ENCODE results near the gene STK32C. TPM values are rescaled to one million over a fixed set of nuclear protein-coding genes. Genes with fewer than 3 reads are reported as not detected.

The STK32C gene
- total and polyA plus RNA-seq, 10 donors = 9.6 to 27.8 (median 15.7) TPM

DNA sequence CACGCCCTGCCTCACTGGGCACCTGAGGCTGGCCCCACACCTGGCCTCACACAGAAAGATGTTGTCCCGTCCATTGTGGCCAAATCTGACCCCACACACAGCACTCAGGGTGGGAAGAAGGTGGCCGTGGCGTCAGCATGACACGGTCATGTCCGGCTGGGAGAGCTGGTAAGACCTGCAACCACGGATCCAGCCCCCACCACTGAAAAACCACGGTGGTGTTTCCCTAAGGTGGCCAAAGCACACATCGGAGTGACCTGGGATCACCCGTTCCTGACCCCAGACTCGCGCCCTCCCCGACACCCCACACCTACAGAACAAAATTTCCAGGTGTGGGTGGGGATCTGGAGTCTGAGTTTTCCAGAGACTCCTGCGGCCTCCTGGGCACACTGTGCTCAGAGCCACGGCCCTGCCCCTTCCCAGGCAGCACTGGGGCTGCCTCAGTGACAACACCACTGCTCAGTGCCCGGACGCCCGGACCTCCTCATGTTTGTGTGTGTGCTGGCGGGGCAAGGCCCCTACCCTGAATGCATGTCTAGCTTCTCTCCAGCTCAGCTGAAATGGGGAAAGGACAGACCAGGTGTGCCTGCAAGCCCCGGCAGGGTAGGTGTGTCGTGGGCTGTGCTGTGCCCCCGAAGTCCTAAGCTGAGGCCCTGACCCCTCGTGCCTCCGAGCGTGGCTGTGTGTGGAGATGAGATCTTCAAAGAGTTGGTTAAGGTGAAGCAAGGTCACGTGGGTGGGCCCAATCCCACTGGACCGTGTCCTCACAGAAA, 36.1 kb downstream of the STK32C start:
- no peaks in the 10 kb centered on the region for H3K36me3 ChIP-seq
- intact Hi-C loops (cut with DNase I; ENCODE audit: low total_unique reads) = no loop called here
- no peak for TF ChIP-seq POLR2A (IDR thresholded peaks at IDR 0.05)
- no peak for TF ChIP-seq POLR2AphosphoS5 (IDR thresholded peaks at IDR 0.05)
- TF ChIP-seq, protein P1, sequence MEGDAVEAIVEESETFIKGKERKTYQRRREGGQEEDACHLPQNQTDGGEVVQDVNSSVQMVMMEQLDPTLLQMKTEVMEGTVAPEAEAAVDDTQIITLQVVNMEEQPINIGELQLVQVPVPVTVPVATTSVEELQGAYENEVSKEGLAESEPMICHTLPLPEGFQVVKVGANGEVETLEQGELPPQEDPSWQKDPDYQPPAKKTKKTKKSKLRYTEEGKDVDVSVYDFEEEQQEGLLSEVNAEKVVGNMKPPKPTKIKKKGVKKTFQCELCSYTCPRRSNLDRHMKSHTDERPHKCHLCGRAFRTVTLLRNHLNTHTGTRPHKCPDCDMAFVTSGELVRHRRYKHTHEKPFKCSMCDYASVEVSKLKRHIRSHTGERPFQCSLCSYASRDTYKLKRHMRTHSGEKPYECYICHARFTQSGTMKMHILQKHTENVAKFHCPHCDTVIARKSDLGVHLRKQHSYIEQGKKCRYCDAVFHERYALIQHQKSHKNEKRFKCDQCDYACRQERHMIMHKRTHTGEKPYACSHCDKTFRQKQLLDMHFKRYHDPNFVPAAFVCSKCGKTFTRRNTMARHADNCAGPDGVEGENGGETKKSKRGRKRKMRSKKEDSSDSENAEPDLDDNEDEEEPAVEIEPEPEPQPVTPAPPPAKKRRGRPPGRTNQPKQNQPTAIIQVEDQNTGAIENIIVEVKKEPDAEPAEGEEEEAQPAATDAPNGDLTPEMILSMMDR (IDR thresholded peaks at IDR 0.05 in 8 of 11, conservative IDR thresholded peaks at IDR 0.05 in 3 of 11) = no peak
- no peak overlapping the region for H3K4me3 ChIP-seq
- H3K27me3 ChIP-seq (replicated peaks in 1 of 7) = no peaks in the 10 kb centered on the region
- no peak overlapping the region for H3K27ac ChIP-seq
- DNase-seq = peak; percentile 61
- 82 to 93% (median 88%) methylated on average over 19 to 27 of the region's 27 CpGs for WGBS, 5 donors
- peaks cover 0 to 7% (median 4%) of the 10 kb centered on the region in 6 donors for H3K4me1 ChIP-seq
- H3K9me3 ChIP-seq = no peaks in the 10 kb centered on the region

- H3K4me3 ChIP-seq = no peak overlapping the region
- intact Hi-C loops (cut with DNase I; ENCODE audit: low total_unique reads) = no loop called here
- H3K27ac ChIP-seq = no peak overlapping the region
- no peaks in the 10 kb centered on the region for H3K9me3 ChIP-seq
- WGBS, 5 donors = 83 to 90% (median 86%) methylated on average over 7 to 11 of the region's 11 CpGs
- DNase-seq = peak; percentile 41
- no peaks in the 10 kb centered on the region for H3K36me3 ChIP-seq
- TF ChIP-seq POLR2AphosphoS5 (IDR thresholded peaks at IDR 0.05) (no peak), POLR2A (IDR thresholded peaks at IDR 0.05) (no peak)
- TF ChIP-seq, protein P1 (IDR thresholded peaks at IDR 0.05 in 8 of 11, conservative IDR thresholded peaks at IDR 0.05 in 3 of 11) = no peak
- no peaks in the 10 kb centered on the region for H3K27me3 ChIP-seq (replicated peaks in 1 of 7)
- peaks cover 0 to 15% (median 10%) of the 10 kb centered on the region in 6 donors for H3K4me1 ChIP-seq
Measured at GRCh38 chr10:132270721-132271457, 36.9 kb downstream of the STK32C start.

- TF ChIP-seq POLR2AphosphoS5 (IDR thresholded peaks at IDR 0.05) = no peak
- TF ChIP-seq, protein P1 (IDR thresholded peaks at IDR 0.05 in 8 of 11, conservative IDR thresholded peaks at IDR 0.05 in 3 of 11) = no peak
- 86 to 97% (median 91%) methylated on average over 6 to 11 of the region's 11 CpGs for WGBS, 5 donors
- intact Hi-C loops (cut with DNase I; ENCODE audit: low total_unique reads) = no loop called here
- Histone ChIP-seq H3K27ac (no peak overlapping the region), H3K27me3 (replicated peaks in 1 of 7) (no peaks in the 10 kb centered on the region), H3K36me3 (no peaks in the 10 kb centered on the region), H3K9me3 (no peaks in the 10 kb centered on the region), H3K4me3 (no peak overlapping the region), H3K4me1 (peaks cover 0 to 15% (median 10%) of the 10 kb centered on the region in 6 donors)
- DNase-seq = peak; percentile 62
Measured at GRCh38 chr10:132270256-132270655, 37.5 kb downstream of the STK32C start.

All from spleen (tissue), 11 donors.